ENCODE data around the gene CCDC187. TPM values are rescaled to one million over a fixed set of nuclear protein-coding genes. Genes with fewer than 3 reads are reported as not detected.

Gene CCDC187
- total and polyA plus RNA-seq, 2 of the 13 experiments (the other 11 are each of a cell fraction or from before 2014, with no cell fraction given), result 0.03 to 0.13 TPM

- TF ChIP-seq, protein P1, sequence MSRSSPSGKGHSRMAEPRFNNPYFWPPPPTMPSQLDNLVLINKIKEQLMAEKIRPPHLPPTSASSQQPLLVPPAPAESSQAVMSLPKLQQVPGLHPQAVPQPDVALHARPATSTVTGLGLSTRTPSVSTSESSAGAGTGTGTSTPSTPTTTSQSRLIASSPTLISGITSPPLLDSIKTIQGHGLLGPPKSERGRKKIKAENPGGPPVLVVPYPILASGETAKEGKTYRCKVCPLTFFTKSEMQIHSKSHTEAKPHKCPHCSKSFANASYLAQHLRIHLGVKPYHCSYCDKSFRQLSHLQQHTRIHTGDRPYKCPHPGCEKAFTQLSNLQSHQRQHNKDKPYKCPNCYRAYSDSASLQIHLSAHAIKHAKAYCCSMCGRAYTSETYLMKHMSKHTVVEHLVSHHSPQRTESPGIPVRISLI (CRISPR knock-in tag; IDR thresholded peaks at IDR 0.05; ENCODE audit: borderline replicate concordance), result no peak
- TF ChIP-seq TBX2 (CRISPR knock-in tag; IDR thresholded peaks at IDR 0.05; ENCODE audit: borderline replicate concordance), result peak; percentile 75
- TF ChIP-seq, protein P2, sequence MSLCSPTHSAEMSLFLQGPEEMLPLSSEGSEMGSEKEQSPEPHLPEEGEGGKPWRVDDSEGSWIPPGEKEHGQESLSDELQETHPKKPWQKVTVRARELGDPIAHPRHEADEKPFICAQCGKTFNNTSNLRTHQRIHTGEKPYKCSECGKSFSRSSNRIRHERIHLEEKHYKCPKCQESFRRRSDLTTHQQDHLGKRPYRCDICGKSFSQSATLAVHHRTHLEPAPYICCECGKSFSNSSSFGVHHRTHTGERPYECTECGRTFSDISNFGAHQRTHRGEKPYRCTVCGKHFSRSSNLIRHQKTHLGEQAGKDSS (CRISPR knock-in tag; IDR thresholded peaks at IDR 0.05; ENCODE audit: borderline replicate concordance, low read depth), result peak; percentile 59; the same call in 1 of the 2 replicates
- TF ChIP-seq ZNF616 (CRISPR knock-in tag; IDR thresholded peaks at IDR 0.05; ENCODE audit: low read depth), result no peak
- TF ChIP-seq, protein P3, sequence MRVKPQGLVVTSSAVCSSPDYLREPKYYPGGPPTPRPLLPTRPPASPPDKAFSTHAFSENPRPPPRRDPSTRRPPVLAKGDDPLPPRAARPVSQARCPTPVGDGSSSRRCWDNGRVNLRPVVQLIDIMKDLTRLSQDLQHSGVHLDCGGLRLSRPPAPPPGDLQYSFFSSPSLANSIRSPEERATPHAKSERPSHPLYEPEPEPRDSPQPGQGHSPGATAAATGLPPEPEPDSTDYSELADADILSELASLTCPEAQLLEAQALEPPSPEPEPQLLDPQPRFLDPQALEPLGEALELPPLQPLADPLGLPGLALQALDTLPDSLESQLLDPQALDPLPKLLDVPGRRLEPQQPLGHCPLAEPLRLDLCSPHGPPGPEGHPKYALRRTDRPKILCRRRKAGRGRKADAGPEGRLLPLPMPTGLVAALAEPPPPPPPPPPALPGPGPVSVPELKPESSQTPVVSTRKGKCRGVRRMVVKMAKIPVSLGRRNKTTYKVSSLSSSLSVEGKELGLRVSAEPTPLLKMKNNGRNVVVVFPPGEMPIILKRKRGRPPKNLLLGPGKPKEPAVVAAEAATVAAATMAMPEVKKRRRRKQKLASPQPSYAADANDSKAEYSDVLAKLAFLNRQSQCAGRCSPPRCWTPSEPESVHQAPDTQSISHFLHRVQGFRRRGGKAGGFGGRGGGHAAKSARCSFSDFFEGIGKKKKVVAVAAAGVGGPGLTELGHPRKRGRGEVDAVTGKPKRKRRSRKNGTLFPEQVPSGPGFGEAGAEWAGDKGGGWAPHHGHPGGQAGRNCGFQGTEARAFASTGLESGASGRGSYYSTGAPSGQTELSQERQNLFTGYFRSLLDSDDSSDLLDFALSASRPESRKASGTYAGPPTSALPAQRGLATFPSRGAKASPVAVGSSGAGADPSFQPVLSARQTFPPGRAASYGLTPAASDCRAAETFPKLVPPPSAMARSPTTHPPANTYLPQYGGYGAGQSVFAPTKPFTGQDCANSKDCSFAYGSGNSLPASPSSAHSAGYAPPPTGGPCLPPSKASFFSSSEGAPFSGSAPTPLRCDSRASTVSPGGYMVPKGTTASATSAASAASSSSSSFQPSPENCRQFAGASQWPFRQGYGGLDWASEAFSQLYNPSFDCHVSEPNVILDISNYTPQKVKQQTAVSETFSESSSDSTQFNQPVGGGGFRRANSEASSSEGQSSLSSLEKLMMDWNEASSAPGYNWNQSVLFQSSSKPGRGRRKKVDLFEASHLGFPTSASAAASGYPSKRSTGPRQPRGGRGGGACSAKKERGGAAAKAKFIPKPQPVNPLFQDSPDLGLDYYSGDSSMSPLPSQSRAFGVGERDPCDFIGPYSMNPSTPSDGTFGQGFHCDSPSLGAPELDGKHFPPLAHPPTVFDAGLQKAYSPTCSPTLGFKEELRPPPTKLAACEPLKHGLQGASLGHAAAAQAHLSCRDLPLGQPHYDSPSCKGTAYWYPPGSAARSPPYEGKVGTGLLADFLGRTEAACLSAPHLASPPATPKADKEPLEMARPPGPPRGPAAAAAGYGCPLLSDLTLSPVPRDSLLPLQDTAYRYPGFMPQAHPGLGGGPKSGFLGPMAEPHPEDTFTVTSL (CRISPR knock-in tag; IDR thresholded peaks at IDR 0.05; ENCODE audit: borderline replicate concordance), result 0 out of 2 replicates have a peak, but pooled peaks have one; percentile 31
- 0 out of 2 replicates have a peak, but pooled peaks have one; percentile 26 for TF ChIP-seq ZNF501 (CRISPR knock-in tag; IDR thresholded peaks at IDR 0.05)
- no peak for TF ChIP-seq ZNF530 (CRISPR knock-in tag; IDR thresholded peaks at IDR 0.05; ENCODE audit: low read depth)
- no peak for TF ChIP-seq GTF2F1 (IDR thresholded peaks at IDR 0.05; ENCODE audit: low read length)
- TF ChIP-seq PHF21A (CRISPR knock-in tag; IDR thresholded peaks at IDR 0.05), result no peak
- TF ChIP-seq SAP130 (CRISPR knock-in tag; IDR thresholded peaks at IDR 0.05; ENCODE audit: low read depth), result peak; percentile 58
- TF ChIP-seq ZNF263 (CRISPR knock-in tag; IDR thresholded peaks at IDR 0.05), result 0 out of 2 replicates have a peak, but pooled peaks have one; percentile 22
- no peak for TF ChIP-seq XBP1 (CRISPR knock-in tag; IDR thresholded peaks at IDR 0.05)
- no peak for TF ChIP-seq ZSCAN29 (CRISPR knock-in tag; conservative IDR thresholded peaks at IDR 0.05)
- peak; percentile 66; the same call in 1 of the 2 replicates for TF ChIP-seq ZBTB26 (CRISPR knock-in tag; IDR thresholded peaks at IDR 0.05; ENCODE audit: borderline replicate concordance)
- TF ChIP-seq TAF15 (IDR thresholded peaks at IDR 0.05; ENCODE audit: low read depth, low read length, poor library complexity, severe bottlenecking), result no peak
Measured at GRCh38 chr9:136251264-136252115, 52.4 kb downstream of the CCDC187 start (continued).
